SW480 (cell line): Measurements from ENCODE around the gene EXOC6B.

Experiments
- DNase-seq: peaks from one replicate; pipeline ENCODE4 v3.0.0-alpha.2; 2016; ENCODE audit warnings: low spot score

EXOC6B gene

DNA sequence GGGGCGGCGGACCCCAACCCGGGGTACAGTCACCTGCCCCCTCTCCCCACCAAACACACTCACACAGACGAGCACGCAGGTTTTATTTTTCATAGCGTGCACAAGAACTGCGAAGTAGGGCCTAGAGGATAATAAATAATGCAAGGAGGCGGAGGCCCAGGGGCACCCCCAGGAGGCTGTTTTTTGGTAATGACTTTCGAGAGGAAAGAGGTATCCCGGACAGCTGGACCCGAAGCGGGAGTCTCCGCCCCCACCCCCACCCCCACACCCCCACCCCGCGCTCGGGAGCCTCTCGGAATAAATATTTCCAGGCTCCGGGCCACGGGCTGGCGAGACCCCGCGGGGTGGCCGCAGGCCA lies 681.6 kb downstream of the EXOC6B start:
- DNase-seq, result no peak

GRCh38 chr2:72143441-72144273 lies 682.2 kb downstream of the EXOC6B start:
- no peak for DNase-seq

- DNase-seq, result peak; percentile 45
Measured at GRCh38 chr2:72142570-72143440, 683.0 kb downstream of the EXOC6B start.

DNA sequence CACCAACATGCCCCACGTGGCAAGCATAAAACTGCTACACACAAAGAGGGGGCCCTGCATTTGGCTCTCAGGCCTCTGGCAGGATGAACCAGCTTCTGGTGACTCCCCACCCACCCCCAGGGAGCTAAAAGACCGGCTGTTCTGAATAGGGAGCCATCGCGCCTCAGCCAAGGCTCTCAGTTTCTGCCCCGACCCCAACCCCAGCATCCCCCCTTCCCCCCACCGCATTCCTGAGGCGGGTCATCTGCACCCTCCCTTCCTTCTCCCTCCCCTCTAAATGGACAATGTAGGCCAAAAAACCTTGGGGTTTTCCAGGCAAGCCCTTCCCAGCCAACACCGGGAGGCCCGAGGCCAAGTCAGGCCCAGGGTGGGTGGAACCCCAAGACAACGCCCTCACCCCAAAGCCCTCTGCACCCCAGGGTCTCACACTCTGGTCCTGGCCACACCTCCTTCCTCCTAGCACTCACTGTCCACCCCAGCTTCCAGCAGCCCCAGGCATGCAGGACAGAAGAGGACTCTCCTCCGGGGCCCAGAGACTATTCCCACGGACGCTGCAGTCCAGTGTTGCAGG lies 683.9 kb downstream of the EXOC6B start:
- DNase-seq, result no peak

GRCh38 chr2:72141032-72141645 lies 684.7 kb downstream of the EXOC6B start:
- DNase-seq, result no peak

DNA sequence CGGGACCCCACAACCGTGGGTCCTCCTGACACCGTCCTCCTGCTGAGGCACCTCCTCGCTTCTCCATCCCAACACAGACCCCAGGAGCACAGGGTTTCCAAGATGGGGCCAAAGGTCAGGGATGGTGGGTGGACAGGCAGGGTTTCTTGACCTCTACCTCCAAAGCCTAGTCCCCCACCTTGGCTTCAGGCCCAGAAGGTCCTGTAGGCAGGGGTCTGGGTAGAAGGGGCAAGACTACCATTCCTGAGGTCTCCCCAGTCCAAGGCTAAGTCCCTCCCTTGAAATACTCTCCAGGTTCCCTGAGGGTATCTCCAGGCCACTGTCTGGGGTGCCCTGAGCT lies 685.2 kb downstream of the EXOC6B start:
- DNase-seq, result no peak

DNA sequence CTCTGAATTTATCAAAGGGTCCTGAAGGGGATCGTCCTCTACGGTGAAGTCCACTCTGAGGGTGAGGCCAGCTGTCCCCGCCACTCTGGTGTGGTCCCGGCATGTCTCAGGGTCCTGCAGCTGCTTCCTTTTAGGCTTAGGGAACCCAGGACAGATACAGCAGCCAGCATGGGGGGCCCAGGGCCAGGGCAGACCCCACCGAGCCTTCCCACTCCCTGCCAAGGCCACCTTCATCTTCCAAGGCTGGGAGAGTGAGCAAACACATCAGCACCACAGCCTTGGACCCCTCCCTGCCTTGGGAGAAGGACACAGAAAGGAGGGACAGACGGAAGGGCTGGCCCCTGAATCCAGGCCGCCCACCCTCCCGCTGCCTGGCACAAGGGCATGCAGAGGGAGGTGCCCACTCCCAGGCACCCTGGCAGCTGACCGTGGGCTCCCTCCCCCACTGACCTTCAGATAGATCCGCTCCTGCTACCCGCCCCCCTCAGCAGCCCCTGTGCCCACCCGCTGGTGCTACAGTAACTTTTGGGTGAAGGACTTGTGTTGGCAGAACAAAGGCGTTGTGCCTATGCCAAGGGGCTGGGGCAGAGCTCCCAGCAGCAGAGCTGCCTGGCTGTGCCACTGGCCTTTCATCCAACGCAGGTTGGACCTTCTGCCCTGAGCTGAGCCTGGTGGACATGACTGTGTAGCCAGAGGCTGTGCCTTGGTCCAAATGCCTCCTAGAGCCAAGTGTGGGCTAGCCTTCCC lies 685.8 kb downstream of the EXOC6B start:
- no peak for DNase-seq

DNA sequence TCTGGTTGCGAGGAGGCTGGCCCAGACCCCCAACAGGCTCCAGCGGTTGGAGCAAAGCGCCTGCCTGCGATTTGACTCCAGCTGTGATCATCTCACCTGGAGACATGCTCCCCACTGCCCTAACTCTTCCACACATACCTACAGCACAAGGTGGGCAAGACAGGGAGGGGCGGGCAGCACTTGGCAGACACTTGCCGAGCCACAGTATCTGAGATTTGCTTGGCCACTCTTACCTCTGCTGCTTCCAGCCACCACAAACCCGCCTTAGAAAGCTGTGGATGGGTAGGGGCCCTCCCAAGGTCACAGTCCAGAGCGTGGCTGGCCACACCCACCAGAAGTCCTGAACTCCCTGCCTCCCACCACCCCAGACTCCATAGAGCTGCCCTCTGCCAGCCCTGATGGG lies 686.4 kb downstream of the EXOC6B start:
- DNase-seq, result no peak

DNA sequence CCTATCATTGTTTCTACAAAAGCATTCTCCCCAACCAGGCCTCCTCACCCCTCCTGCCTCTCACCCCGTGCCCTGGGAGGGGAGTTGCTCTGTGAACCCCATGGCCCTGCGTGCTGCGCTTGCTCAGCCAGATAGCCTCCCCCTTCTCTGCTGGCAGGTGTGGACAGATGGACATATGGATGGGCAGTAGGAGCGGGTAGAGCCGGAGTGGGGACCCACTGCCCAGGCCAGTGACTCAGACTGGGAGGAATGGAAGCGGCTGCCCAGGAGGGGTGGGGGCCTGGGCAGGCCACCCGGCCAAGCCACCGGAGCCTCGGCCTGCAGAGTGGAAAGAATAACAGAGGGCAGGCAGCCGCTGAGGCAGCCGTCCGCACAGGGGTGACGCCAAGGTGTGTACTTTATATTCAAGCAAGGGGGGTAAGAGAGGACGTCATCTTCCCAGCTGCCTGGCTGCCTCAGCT lies 686.9 kb downstream of the EXOC6B start:
- no peak for DNase-seq

GRCh38 chr2:72138011-72138881 lies 687.6 kb downstream of the EXOC6B start:
- DNase-seq, result peak; percentile 68

DNA sequence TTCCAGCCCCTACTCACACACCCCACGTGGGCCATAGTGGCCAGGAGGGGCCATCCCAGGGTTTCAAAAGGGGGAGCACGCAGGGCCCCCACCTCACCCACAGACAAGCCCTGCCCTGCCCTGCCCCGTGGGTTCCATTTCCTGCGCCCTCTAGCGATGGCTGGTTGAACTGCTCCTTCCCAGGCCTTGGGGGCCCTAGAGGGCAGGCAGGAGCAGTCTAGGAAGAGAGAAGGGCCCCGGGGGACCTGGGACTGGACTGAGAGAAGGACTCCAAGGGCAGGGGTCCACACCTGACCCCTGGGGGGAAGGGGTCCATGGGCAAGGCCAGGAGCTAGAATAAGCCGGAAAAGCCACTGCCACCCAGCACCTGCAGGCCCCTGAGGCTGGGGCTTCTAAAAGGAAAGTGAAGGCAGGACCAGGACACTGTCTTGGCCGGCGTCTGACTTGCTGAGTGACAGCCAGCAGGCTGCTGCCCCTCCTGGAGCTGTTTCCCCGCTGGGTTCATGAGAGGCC lies 688.3 kb downstream of the EXOC6B start:
- DNase-seq, result peak; percentile 46

DNA sequence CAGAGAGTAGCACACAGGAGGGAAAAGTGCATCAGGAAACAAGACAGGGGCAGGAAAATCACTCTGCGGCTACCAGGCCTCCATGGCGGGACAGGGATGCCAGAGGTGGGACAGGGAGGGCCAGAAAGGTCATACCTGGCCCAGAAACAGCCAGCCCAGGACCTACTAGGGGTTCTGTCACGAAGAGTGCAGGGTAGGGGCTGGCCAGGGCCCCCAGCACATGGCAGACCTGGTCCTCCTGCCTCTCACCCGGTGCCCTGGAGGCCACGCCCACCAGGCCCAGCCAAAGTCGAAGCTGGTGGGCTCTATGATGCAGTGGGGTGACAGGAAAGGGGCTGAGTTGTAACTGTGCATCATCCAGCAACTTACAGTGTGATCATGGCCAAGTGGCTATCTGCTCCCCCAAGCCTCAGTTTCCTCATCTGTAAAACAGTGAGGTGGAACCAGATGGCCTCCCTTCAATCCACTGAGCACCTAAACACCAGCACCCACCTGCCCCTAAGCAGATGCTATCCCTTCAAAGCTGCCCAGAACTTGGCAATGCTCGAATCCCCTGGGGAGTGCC lies 688.8 kb downstream of the EXOC6B start:
- no peak for DNase-seq

- no peak for DNase-seq
Measured at GRCh38 chr2:72136331-72136730, 689.5 kb downstream of the EXOC6B start.

- DNase-seq, result no peak
Measured at GRCh38 chr2:72135921-72136320, 689.9 kb downstream of the EXOC6B start.

DNA sequence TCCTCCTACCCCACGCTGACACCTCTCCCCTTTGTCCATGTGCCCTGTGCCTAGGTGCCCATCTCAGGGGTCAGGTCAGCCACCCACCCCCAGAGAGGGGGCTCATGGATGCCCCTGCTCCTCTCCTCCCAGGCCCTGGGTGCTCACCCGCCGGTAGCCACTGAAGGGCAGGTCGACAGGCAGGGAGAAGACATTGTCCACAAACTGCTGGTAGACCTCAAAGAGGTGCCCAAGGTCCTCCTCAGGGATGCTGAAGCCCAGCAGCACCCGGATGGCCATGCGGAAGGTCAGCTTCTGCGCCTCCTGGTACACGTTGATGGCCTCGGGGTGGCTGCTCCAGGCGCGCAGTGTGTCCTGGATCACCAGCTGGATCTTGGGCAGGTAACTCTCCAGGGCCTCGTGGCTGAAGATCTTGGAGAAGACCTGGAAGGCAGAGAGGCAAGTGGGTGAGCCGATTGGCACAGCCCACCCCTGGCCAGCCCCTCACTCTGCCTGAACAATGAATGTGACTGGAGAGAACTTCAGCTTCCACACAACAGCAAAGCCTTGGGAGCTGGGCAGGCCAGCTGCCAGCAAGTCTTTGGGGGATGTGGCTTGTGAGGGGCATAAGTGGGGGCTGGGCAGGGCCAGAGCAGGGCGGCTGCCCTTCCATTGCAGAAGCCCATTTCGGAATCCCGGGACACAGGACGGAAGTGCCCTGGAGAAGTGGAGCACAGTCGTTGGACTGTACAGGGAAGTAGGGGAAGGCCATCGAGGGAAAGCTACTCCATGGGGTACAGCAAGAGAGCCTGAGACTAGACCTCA lies 690.6 kb downstream of the EXOC6B start:
- no peak for DNase-seq

DNA sequence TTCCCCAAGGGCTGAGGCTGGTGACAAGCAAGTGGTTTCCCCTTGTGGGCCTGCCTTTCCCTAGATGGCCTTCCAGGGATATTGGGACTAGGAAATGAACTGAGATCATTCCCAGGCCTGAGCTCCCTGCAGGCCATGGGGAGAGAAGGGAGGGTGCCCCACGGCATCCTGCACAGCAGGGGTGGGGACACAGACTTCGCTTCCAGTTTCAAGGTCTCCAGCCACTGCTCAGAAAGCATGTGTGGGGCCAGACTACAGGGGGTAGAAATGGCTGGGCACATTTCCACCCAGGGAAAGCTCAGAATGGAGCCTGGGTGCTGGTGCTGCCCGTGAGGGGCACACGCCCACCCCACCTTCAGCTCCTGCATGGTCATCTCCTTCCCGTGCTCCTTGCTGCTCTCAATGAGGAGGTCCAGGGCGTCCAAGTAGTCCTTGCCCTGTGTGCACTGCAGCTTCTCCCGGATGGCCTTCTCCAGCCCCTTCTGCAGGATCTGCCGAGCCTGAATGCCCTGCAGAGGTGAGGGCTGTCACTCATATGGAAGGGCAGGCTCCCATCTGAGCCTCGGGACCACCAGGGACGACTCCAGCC lies 691.3 kb downstream of the EXOC6B start:
- DNase-seq, result no peak

GRCh38 chr2:72133721-72134407 lies 692.0 kb downstream of the EXOC6B start:
- no peak for DNase-seq

DNA sequence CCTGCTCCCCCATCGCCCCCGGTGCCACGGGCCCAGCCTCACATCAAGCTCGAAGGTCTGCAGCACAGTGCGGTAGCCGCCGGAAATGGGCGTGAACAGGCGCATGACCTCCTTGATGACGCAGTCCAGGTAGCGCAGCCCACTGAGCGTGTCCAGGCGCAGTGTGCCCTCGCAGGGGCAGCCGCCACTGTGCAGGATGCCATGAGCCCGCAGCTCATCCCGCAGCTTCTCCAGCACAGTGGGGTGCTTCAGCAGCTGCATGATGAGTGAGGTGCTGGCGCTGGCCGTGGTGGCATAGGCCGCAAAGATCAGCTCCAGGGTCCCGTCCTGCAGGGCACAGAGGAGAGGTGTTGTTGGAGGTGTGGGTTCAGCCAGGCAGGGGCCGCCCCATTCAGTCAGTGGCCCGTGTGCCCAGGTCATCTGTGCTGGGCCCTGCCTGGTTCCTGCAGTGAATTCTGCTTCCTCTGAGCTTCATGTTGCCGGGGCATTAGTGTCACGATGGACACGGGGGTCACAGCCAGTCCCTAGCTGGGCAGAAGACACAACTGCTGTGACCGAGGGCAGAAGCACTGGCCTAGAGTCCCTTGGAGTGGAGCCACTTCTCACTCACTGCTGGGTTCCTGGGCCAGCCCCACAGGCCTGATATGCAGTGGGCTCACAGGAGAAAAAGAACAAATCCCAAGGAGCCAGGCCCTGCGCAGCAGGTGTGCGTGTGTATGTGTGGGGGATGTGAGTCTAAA lies 692.7 kb downstream of the EXOC6B start:
- no peak for DNase-seq
